ENCODE data around the gene LUZP2.

- TF ChIP-seq CTCF (IDR thresholded peaks at IDR 0.05), result no peak
- no peak for TF ChIP-seq EP300 (IDR thresholded peaks at IDR 0.05; ENCODE audit: borderline replicate concordance in 1 of 2, low read depth in 1 of 2, low read length in 1 of 2)
Measured at GRCh38 chr11:24886880-24887619, 390.2 kb downstream of the LUZP2 start.

All from SK-N-SH (cell line).